ENCODE measurements around the gene THAP9.

GRCh38 chr4:82891707-82892466, 8.6 kb upstream of the THAP9 start:
- TF ChIP-seq GATA2 (IDR thresholded peaks at IDR 0.05; ENCODE audit: low read depth, low read length): no peak
- no peak for TF ChIP-seq GATA3 (IDR thresholded peaks at IDR 0.05; ENCODE audit: low read depth, low read length)
